ENCODE results near the gene NEURL4. TPM values are rescaled to one million over a fixed set of nuclear protein-coding genes. Genes with fewer than 3 reads are reported as not detected.

The NEURL4 gene
- total RNA-seq, 2 donors from 2014 or later: 15.7 to 36.0 TPM

DNA sequence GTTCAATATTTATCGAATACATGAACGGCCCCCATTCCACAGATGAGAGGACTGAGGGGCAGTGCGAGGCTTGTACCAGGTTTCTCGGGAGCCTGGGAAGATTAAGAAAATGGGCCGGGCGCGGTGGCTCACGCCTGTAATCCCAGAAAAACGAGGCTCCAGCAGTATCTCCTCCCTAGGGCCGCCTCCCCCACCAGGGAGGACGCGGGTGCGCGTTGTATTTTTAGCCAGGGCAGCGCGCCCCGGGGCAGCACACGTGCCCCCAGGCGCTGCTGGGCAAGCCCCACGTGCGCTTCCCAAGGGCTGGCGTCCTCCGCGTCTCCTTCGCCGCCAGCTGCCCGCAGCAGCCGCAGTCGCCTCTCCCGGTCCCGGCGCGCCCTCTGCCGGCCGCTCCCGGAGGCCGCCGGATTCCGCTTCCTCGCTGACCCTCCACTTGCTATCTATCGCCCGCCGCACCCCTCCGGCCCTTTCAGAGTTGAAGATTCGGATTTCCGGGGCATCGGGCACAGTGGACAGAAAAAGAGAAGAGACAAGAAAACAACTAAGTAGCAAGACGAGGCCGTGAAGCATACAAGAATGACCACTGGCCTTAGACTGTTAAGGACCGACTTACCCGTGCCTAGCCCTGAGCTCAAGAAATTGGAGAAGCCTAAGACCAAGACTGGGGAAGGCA is 32.8 kb downstream of the NEURL4 start:
- intact Hi-C loops (cut with DNase I): loop anchor here (1.0 kb wide), 1 partner anchor 16 kb away; no protein-coding TSS in a partner anchor
- peak; percentile 73 for DNase-seq (ENCODE audit: low spot score)
- 4% methylated on average over 47 of the region's 51 CpGs for WGBS
- no peaks in the 10 kb centered on the region for H3K9me3 ChIP-seq
- peak; percentile 85 to 98 (median 96) for TF ChIP-seq CTCF (IDR thresholded peaks at IDR 0.05)
- peak; percentile 61 for TF ChIP-seq POLR2AphosphoS5 (IDR thresholded peaks at IDR 0.05)
- no peak for TF ChIP-seq POLR2A (IDR thresholded peaks at IDR 0.05)
- H3K4me3 ChIP-seq: peak overlapping the region in 1 of 2 donors; percentile 3
- no peaks in the 10 kb centered on the region for H3K27me3 ChIP-seq (replicated peaks; ENCODE audit: insufficient read depth)
- H3K4me1 ChIP-seq (replicated peaks): peaks cover 13% of the 10 kb centered on the region
- H3K27ac ChIP-seq: peak overlapping the region; percentile 5 to 25
- no peaks in the 10 kb centered on the region for H3K36me3 ChIP-seq

GRCh38 chr17:7295230-7296180 is 33.6 kb downstream of the NEURL4 start:
- Histone ChIP-seq H3K36me3 (no peaks in the 10 kb centered on the region), H3K9me3 (no peaks in the 10 kb centered on the region), H3K27ac (peak overlapping the region; percentile 5 to 25), H3K4me1 (replicated peaks) (peaks cover 13% of the 10 kb centered on the region), H3K4me3 (peak overlapping the region in 1 of 2 donors; percentile 3), H3K27me3 (replicated peaks; ENCODE audit: insufficient read depth) (no peaks in the 10 kb centered on the region)
- WGBS: 54% methylated on average over 42 of the region's 42 CpGs
- intact Hi-C loops (cut with DNase I): loop anchor here (1.0 kb wide), 1 partner anchor 15 kb away; no protein-coding TSS in a partner anchor
- TF ChIP-seq CTCF (IDR thresholded peaks at IDR 0.05): no peak
- TF ChIP-seq POLR2A (IDR thresholded peaks at IDR 0.05): no peak
- peak; percentile 2 for TF ChIP-seq POLR2AphosphoS5 (IDR thresholded peaks at IDR 0.05)
- no peak for DNase-seq (ENCODE audit: low spot score)

DNA sequence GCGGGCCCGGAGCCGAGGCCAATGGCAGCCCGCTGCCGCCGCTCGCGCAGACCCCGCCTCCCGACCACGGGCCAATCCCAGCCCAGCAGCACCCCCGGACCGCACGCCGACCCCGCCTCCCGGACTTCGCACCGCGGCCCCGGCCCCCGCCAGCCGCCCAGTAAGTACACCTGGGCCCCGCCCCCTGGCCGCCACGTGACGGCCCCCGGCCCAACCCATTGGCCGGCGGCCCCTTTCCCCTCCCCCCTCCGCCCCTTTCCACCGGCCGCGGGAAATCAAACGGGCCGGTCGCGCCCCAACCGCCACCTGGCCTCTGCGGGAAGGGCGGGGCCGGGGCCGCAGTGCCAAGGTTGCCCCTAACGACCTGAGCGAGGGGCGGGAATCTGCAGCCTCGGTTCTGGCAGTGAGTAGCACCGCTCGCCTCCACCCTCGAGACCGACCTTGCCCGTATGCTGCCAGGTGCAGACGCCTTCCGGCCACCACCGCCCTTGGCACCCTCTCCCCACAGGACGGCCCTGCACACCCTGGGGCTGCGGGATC is 34.5 kb downstream of the NEURL4 start, which contains the start of gene YBX2:
Gene YBX2 (minus strand): TSS at position 26 of the 540 bp plus-strand sequence. CDS start 139 bp downstream, outside the sequence.
- peaks cover 13% of the 10 kb centered on the region for H3K4me1 ChIP-seq (replicated peaks)
- peak; percentile 57 for DNase-seq (ENCODE audit: low spot score)

More for the DNA sequence above, 34.5 kb downstream of the NEURL4 start, which contains the start of gene YBX2:
- Histone ChIP-seq H3K4me3 (peak within 1 kb of the TSS; percentile 3 to 23), H3K27ac (no peak within 1 kb of the TSS), H3K27me3 (replicated peaks; ENCODE audit: insufficient read depth) (no peaks in the 10 kb centered on the region), H3K9me3 (no peaks in the 10 kb centered on the region), H3K36me3 (no peaks in the 10 kb centered on the region)
- 3% methylated on average over 57 of the region's 57 CpGs for WGBS
- intact Hi-C loops (cut with DNase I): no loop called here
- TF ChIP-seq CTCF (IDR thresholded peaks at IDR 0.05) (no peak), POLR2A (IDR thresholded peaks at IDR 0.05) (no peak), POLR2AphosphoS5 (IDR thresholded peaks at IDR 0.05) (no peak)

Measured in prostate gland (tissue), 2 donors.